Measurements from ENCODE around the gene L3MBTL3.

DNA sequence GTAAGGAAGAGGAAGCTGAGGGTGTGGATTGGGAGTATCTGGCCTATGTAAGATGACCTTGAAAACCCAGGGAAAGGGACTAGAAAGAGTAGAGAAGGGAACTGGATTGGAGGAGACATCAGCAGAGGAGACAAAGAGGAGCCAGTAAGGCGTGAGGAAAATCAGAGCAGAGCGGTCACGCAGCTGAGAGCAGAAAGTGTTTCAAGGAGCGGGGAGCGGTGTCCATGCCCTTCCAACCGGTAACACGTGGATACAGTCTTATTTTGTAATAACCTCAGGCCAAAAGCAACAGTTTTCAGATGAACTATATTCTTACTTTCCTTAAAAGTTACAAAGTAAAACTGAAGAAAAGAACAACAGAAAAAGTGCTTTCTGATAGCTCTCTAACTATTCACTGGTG, 36.3 kb downstream of the L3MBTL3 start:
- no peak for TF ChIP-seq CTCF (IDR thresholded peaks at IDR 0.05)
- no peak for TF ChIP-seq EP300 (IDR thresholded peaks at IDR 0.05)
- no peak for TF ChIP-seq POLR2A (IDR thresholded peaks at IDR 0.05)
